ENCODE results near the gene MXD1.

GRCh38 chr2:69957965-69958364 lies 43.1 kb downstream of the MXD1 start:
- TF ChIP-seq CTCF (IDR thresholded peaks at IDR 0.05), result no peak
- TF ChIP-seq POLR2A (IDR thresholded peaks at IDR 0.05), result no peak
